Heart left ventricle (tissue), 13 donors: ENCODE results near the gene MSH3.

Experiments used
- POLR2A ChIP-seq, 2 donors: fragments of 450-650 bp; IDR thresholded peaks; one replicate each; pipeline ENCODE4 v1.6.1; 2017; ENCODE audit warnings: antibody characterized with exemption in 2 of 2, mild to moderate bottlenecking in 2 of 2, moderate library complexity in 2 of 2
- TF ChIP-seq, protein P1 (sequence below), 12 donors: fragments of 200-600 bp; sonication (generic) in 4 of 12; IDR thresholded peaks; one replicate each; pipeline versions ENCODE4 v1.5.0 to v1.8.0; 2018 to 2022; ENCODE audit warnings: antibody characterized with exemption in 12 of 12, mild to moderate bottlenecking in 5 of 12
- donor health status: ischemic (EF 13 %, LVEDD 7.1; RV severe dilation, severe dysfunction).
- donor health status: DM: no; HTN: yes; CAD: no.
- donor health status: DM: no; HTN: no; CAD: no.
- donor health status: ischemic (EF 25% LVEDD 6.9; RV normal size, moderate dysfunction).
- donor health status: ischemic (EF 25% LVEDD 5.7; RV mildly dilated, moderate dysfunction).
- donor health status: ischemic (EF 35%, LVEDD 5.7; RV mildly dilated, moderate dysfunction).
- donor health status: nonischemic (EF 11% LVEDD 7.7; RV severe dilation, severe dysfunction).
- donor health status: DM: yes; HTN: yes; CAD: no.
- donor health status: PGD.
- donor health status: ischemic (EF 29% LVEDD 5.4; RV normal size, mild dysfunction).
- donor health status: nonischemic (EF 23%, LVEDD 6.1; RV moderate dilation, normal function).

DNA sequence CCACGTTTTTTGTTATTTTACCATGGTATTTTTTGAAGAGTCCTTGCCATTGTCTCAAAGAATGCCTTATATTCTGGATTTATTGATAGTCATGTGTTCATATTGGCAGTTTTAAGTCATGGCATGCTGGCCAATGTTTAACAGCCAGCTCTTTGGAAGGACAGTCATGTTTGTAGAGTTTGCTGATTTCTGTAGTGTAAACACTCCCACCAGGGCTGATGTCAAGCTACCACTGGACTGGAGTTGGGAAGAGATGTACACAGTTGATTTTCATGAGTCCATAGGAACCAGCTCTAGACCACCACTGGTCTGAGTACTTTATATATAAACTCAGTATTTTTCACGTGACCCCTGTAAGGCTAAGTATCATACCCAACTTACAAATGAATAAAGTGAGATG, 125.6 kb downstream of the MSH3 start:
- TF ChIP-seq, protein P1, sequence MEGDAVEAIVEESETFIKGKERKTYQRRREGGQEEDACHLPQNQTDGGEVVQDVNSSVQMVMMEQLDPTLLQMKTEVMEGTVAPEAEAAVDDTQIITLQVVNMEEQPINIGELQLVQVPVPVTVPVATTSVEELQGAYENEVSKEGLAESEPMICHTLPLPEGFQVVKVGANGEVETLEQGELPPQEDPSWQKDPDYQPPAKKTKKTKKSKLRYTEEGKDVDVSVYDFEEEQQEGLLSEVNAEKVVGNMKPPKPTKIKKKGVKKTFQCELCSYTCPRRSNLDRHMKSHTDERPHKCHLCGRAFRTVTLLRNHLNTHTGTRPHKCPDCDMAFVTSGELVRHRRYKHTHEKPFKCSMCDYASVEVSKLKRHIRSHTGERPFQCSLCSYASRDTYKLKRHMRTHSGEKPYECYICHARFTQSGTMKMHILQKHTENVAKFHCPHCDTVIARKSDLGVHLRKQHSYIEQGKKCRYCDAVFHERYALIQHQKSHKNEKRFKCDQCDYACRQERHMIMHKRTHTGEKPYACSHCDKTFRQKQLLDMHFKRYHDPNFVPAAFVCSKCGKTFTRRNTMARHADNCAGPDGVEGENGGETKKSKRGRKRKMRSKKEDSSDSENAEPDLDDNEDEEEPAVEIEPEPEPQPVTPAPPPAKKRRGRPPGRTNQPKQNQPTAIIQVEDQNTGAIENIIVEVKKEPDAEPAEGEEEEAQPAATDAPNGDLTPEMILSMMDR (IDR thresholded peaks at IDR 0.05) = no peak
- no peak for TF ChIP-seq POLR2A (IDR thresholded peaks at IDR 0.05)
